Hippocampal formation (tissue), 2 donors: Measurements from ENCODE around the gene ST6GALNAC3.
A peak's percentile ranks its signal among the peaks of the same experiment; 100 is the strongest.
"Not testable (repeated sequence)": the region's sequence is repeated elsewhere in the genome, so short reads cannot be mapped to it uniquely, and the experiment has no call there.

Experiments
- DNase-seq, 2 donors: peaks; one replicate each; lab custom pipeline; 2025; lab: John Stamatoyannopoulos, UW

Gene ST6GALNAC3

DNA sequence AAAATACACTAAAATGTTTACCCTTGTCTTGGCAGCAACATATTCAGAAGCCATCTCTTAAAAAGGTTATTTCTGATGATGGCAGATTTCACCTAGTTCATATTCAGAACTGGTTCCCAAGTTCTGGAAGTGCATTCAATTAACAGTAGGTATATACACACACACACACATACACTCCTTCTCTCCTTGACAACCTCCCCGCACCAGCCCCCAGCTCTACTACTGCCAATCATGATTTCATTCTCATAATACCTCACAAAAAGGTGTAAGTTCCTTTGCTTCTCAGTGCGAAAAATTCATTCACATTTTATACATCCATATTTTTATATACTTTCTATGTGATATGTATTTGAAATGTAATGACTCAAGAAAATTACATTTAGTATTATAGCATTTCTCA lies 564.6 kb downstream of the ST6GALNAC3 start:
- no peak for DNase-seq

DNA sequence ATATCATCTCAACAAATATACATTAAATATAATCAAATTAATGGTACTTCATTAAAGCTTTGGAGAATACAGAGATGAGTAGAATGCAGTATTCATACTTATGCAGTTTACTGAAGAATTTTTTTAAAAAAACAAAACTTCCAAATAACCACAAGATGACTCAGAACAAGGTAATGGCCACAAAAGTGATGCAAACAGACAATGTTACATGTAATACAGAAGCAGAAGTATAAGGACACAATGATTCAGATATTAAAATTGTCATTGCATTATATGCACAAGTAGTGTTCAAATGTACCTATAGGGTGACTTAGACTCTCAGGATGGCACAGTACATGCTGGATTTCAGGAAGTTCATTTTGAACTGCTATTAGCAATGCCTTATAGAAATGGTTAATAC lies 565.5 kb downstream of the ST6GALNAC3 start:
- DNase-seq, result no peak

DNA sequence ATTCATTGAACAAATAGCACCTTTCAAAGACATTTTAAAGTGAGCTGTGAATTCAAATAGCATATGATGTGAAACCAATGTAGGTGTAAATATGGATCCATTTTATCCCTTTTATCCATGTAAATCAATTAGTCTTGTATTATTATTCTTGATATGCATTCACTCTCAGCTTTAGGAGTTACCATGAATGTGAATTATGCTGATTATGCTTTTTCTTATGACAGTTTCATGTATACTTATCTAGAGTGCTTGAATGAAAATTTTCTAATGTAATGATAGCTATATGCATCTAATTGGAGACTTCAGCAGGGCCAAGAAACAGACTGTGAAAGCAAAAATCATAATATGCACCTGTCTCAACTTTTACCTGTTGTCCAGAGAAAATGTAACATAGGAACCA lies 566.2 kb downstream of the ST6GALNAC3 start:
- DNase-seq, result no peak

DNA sequence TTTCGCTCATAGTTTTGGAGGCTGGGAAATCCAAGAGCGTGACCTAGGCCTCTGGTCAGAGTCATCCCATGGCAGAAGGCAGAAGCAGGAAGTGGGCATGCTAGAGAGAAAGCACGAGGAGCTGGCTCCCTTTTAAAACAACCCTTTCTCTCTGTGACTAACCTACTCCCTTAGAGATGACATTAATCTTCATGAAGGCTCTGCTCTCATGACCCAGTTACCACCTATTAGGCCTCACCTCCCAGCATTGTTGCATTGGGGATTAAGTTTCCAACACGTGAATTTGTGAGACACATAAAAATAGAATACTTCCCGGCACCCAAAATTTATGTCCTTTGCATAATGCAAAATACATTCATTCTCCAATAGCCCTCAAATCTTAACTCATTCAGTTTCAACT lies 569.6 kb downstream of the ST6GALNAC3 start:
- no peak for DNase-seq

DNA sequence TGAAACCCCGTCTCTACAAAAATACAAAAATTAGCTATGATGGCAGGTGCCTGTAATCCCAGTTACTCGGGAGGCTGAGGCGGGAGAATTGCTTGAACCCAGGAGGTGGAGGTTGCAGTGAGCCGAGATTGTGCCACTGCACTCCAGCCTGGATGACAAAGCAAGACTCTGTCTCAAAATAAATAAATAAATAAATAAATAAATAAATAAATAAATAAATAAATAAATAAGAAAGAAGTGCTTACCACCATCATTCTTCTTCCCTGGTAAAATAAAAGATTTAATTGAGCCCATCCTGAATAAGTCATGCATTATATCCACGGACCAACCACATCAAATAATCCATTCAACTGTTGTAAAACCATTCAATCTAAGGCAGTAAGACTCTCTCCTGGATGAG lies 578.3 kb downstream of the ST6GALNAC3 start:
- not testable (repeated sequence) for DNase-seq

DNA sequence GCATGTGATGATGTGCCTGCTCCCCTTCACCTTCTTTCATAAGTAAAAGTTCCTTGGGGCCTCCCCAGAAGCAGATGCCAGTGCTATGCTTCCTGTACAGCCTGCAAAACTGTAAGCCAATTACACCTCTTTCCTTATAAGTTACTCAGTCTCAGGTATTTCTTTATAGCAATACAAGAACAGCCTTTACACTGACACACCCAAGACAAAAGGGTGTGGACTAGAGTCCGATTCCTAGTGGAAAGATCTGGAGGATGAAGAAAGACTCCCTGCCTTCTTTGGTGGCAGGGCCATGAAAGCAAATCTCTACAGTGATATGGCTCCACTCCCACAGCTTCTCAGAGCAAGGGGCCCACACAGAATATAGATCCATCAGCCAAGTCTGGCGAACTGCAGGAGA lies 583.1 kb downstream of the ST6GALNAC3 start:
- DNase-seq, result no peak

DNA sequence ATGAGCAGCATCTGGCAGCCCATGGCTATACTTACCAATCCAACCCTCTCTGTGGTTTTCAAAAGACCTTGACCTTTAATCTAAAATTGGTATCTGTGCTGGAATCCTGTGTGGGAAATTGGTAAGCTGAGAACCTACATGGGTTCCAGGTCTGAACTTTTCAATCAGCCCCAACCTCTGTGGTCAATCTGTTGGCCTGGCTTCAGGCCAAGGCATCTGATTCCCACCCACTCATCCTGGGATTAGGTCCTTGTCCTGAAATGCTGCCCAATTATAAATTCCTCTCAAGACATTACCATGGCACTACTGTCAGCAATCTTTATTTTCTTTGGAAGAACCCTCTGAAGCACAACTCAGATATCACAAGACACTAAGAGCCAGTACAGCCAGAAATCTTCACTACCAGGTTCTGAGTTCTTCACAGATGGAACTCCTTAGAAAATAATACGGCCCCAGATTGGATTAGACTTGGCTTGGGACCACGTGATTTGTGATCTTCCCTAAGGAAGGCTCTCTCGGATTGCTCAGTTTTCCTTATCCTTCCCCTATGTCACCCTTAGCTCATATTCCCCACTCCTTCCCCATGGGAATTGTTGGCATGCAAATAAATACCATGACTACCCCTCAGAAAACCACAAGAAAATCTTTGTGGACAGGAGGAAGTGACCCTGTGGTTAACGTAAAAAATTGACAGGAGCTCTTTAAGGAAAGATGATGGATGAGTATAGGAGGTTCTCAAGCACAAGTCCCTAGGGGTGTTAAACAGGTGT lies 584.8 kb downstream of the ST6GALNAC3 start:
- DNase-seq, result no peak

DNA sequence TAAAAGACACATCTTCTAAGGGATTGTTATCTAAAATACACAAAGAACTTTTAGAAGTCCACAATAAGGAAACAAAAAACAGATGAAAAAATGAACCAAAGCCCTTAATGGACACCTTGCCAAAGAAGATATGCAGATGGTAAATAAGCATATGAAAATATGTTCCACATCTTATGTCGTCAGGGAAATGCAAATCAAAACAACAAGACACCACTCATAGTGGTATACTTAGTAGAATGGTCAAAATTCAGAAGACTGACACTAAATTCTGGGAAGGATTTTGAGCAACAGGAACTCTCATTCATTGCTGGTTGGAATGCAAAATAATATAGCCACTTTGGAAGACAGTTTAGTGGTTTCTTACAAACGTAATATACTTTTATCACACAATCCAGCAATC lies 587.0 kb downstream of the ST6GALNAC3 start:
- DNase-seq, result no peak

DNA sequence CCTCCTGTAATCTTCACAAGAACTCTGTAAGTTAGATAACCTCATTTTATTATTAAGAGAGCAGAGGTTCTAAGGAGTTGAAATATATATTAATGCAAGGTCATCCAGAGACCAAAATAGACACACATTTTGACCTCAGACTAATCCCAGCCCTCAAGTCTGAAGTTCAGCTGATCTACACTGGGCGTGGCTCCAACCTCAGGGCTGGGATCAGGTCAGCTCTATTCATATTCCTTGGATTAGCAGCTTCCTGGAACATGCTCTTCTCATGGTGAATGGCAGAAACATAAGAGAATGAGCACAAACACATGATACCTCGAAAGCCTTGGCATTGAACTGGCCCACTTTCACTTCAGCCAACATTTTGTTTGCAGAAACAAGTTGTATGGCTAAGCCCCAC lies 592.0 kb downstream of the ST6GALNAC3 start:
- no peak for DNase-seq

DNA sequence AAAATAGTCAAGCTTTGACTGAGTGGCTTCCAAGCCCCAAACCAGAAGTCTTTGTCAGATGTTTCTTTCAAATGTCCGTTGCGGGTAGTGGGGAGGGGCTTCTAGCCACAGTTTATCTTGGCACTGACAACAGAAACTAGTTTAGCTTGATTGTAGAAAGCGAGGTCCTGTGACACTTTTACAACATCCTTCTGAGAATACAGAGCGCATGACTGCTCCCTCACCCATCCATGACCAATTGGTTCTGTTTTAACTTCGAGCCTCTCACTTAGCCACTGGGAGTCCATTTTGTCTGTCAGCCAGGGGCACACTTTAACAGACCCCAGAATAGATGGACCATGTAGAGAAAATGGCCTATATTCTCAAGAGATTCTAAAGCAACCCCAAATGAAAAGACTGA lies 593.5 kb downstream of the ST6GALNAC3 start:
- DNase-seq, result no peak

DNA sequence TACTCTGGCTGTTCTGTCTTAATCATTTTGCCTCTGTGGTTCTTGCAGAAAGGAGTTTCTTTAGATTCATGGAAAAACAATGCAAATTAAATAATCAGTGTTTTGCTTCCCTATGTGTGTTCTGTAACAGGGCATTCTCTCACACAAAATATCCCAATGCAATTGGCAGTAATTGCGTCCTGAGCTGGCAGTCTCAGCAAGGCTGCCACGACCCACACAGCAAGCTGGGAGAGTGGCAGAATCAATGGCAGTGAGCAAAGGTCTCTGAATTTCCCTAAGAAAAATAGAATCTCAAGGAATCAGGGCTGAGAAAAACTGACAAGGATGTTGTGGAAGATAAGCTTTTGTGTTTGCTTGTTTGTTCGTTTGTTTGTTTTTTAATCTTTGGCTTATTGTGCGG lies 594.6 kb downstream of the ST6GALNAC3 start:
- DNase-seq, result no peak

DNA sequence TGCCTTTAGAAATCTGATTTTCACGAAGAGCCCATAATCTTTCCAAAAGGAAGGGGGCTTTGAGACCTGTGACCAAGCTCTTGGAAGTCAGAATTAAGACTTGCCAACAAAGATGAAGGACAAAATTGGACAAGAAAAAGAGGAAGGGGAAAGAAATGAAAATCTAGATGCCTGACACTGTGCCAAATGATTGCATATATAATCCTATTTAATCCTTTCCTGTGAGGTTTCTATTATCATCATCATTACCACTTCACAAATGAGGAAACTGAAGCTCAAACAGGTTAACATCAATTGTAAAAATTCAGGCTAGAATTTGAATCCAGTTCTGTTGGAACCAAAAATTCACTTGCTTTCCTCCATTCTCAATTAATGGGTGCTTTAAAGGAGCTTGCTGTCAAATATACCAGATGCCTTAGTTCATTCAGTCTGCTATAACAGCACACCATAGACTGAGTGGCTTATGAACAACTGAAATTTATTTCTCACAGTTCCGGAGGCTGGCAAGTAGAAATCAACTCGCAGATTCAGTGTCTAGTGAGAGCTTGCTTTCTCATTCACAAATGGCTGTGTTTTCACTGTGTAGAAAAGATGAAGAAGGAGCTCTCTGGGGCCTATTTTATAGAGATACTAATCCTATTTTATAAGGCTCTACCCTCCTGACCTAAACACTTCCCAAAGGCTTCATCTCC lies 595.2 kb downstream of the ST6GALNAC3 start:
- DNase-seq, result no peak

DNA sequence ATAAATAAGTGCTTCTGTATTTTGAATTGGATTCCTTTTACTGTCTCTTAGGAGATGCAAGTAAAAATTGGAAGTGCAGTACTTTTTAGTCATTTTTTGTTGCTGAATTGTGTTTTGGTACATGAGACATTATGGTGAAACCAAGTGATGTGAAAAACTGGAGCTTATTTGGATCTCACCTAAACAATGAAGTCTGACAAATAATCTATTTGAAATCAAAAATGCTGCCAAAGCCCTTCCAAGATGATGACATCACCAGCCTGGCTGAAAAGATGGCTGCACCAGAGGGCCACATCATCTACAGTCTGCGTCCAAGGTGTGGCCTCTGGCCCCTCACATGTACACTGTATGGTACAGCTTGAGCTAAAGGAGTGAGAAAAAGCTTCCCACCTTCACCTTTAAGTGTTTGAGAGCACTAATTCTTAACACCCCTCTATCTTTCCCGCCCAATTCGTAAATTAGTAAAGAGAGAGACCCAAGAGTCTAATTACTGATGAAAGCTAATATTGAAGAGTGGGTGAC lies 600.2 kb downstream of the ST6GALNAC3 start:
- peak; percentile 17 to 70 for DNase-seq

DNA sequence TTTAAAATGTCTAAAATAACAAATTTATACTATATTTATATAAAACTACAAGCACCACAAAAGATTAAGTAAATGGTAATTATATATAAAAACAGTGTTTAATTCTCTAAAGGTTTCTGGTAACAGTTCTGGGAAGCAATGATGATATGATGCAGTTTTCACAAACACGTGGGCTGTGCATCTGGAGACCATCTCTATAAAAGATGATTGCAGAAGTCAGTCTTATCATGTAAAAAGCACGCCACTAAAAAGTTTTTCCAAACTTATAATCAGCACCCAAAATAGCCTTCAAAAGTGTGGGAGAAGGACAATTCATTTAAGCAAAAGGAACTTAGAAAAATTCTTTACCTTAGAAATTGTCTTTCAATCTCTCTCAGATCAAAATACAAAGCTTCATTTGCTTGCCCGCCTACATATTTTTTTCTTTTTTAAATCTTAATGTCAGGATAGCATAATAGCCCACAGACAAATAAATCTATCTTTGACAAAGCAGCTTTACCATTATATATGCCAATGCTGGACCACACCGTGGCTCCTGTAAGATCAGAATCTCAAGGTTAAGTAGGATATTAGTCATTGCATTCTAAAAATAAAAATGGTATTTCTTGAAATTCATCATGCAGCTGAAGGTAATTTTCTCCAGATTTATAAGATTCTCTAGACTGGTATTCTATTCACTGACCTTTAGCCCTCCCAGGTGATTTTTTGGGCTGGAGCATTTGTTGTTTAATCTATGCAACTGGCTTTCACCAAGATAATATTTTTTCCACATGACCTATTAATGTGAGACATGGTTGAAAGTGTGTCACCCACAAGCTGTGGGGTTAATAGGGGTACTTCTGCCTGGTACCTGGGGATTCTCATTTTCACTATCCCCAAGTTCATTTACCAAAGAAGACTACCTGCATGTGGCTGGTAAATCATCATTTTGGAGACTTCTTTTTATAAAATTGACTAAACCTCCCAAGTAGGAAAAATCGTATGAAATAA lies 603.2 kb downstream of the ST6GALNAC3 start:
- no peak for DNase-seq

DNA sequence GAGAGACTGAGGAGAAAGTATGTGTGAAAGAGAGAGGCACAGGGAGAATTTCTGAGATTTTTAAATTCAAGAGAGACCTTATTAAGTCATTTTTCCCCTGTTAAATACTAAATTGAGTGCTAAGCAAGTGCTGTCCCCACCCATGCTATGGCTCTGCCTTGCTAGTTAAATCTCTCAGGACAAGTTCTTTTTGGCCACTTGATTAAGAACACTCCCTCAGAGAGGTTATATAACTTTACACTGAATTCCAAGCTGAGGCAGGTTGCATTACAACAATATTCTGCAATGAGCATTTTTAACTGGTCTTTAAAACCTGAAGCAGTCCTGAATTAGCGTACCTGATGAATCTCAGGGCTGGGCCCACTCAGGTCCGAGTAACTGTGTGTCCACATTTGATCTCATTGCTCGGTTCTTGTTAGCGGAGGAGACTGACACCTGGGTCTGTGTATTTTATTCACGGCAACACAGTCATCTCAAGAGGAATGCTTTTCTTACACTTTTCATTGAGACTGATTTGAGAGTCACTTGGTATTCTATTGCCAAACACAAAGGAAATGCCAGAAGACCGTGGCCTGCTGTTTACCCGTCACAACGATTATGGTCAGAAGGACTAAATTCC lies 605.1 kb downstream of the ST6GALNAC3 start:
- no peak for DNase-seq

DNA sequence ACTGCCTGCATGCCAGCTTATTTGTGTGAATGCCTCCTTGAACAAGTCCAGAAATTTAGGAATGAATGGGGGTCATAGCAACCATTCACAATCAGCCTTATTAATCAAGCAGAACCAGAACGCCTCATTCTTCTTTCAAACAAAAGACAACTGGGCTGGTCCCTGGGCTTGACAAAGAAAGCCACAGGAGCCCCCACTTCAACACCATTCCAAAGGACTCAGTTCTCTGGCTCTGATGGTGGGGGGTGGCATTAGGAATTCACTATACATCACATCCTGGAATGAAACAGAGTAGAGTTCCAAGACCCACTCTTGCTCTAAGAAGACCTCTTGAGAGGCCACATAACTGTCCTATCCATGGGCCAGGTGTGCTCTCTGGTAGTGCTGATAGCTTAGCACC lies 606.1 kb downstream of the ST6GALNAC3 start:
- DNase-seq, result no peak

DNA sequence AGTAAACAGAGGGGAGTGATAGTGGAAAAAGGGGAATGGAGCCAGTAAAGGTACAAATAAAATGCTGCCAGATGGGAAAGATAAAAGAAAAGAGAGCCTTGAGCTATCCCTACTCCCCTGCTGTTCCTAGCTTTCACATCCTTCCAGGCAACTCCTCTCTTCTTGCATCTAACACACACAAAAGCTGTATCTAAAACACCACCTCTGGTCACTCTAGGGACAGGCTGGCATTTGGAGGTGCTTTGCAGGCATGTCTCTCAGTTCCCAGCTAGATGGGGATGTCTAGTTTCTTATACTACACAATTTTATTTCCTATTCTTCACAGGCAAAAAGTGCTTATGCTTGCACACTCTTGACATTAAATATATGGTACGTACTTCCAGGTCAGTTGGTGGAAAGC lies 607.6 kb downstream of the ST6GALNAC3 start:
- no peak for DNase-seq
